ACHN (cell line): ENCODE measurements around the gene AHCTF1.
"Not testable (repeated sequence)": the region's sequence is repeated elsewhere in the genome, so short reads cannot be mapped to it uniquely, and the experiment has no call there.

ENCODE experiments used
- DNase-seq: peaks from one replicate; pipeline ENCODE4 v3.0.0-alpha.2; 2015
- in situ Hi-C: cut with HindIII; loops from 2 replicates; pipeline ENCODE4 v1.10.0; 2017; ENCODE audit warnings: low sequenced_read_pairs, low pct_ligation_motif_present, low pct_unique_long_range_greater_than_20kb

AHCTF1 gene

GRCh38 chr1:246863791-246864190, 68.0 kb downstream of the AHCTF1 start:
- DNase-seq, in situ Hi-C loops: not testable (repeated sequence)

DNA sequence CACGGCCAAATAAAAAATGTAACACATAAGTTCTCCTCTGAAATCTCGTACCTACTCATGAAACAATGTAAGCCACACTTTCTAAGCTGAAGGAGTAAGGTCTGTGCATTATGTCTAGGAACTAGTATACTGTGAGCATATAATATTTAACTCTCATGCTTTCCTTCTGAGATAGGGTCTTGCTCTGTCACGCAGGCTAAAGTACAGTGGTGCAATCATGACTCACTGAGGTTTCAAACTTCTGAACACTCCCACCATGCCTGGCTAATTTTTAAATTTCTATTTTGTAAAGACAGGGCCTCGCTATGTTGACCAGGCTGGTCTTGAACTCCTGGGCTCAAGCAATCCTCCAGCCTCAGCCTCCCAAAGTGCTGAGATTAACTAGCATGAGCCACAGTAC, 71.3 kb downstream of the AHCTF1 start:
- DNase-seq, result peak; percentile 55
- in situ Hi-C loops, result no loop called here

DNA sequence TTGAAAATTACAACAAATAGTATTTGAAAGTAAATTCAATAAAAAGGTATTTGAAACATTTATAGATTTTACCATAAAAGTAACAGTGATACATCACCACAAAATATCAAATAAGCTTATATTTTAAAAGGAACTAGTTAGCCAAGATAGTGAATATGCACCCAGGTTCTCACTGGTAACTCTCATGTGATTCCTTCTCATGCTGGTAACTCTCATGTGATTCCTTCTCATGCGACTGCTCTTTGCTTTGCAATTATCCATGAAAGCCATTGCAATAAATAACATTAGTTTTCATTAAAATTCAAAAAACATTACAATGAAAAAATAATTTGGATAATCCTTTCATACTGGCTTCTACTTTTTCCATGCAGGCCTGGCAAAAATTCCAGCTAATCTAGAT, 75.4 kb downstream of the AHCTF1 start:
- in situ Hi-C loops, result no loop called here

GRCh38 chr1:246850640-246851039, 81.1 kb downstream of the AHCTF1 start:
- in situ Hi-C loops, DNase-seq: not testable (repeated sequence)

More for the DNA sequence above, 75.4 kb downstream of the AHCTF1 start:
- no peak for DNase-seq

DNA sequence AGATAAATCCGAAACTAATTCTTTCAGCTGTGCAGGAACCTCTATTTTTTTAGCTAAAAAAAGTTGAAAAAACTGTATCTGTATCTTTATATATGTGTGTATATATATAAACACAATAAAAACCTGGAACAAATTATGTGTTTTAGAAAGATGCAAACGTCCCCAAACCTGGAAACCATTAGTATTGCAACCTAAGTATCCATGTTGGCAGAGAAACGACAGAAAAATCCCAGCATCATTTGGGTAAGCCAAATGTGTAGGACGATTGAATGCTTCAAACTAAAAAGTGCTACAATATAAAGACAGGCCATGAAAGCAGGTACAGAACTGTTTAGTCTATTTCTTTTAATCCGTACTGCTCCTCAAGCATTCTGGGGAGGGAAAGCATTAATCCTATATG, 87.9 kb downstream of the AHCTF1 start:
- in situ Hi-C loops, result no loop called here

GRCh38 chr1:246840761-246841160, 91.0 kb downstream of the AHCTF1 start:
- DNase-seq, in situ Hi-C loops: not testable (repeated sequence)

More for the DNA sequence above, 87.9 kb downstream of the AHCTF1 start:
- DNase-seq, result no peak

- DNase-seq, result no peak
- in situ Hi-C loops, result no loop called here
Measured at GRCh38 chr1:246838118-246838456, 93.7 kb downstream of the AHCTF1 start.

DNA sequence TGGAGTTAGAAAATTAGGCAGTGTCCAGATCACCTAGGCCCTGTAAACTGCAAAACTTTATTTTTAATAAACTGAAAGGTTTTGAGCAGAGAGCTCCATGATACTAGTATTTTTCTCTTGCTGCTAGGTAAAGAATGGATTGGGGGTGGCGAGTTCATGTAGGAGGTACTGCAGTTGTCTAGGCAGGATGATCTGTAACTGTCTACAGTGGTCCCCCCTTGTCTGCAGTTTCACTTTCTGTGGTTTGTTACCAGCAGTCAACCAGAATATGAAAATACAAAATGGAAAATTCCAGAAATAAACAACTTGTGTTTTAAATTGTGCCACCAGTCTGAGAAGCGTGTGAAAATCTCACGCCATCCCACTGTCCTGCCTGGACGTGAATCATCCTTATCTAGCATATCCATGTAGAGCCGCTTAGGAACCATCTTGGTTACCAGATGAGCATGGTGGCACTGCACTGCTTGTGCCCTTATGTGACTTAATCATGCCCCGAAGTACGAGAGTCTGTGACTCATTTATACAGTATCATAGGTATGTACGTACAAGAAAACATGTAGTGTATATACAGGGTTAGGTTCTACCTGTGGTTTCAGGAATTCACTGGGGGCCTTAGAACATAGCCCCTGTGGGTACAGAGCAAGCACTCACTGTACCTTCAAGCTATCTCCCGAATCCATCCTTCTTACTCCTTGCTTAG, 94.2 kb downstream of the AHCTF1 start:
- DNase-seq, result no peak
- in situ Hi-C loops, result no loop called here

DNA sequence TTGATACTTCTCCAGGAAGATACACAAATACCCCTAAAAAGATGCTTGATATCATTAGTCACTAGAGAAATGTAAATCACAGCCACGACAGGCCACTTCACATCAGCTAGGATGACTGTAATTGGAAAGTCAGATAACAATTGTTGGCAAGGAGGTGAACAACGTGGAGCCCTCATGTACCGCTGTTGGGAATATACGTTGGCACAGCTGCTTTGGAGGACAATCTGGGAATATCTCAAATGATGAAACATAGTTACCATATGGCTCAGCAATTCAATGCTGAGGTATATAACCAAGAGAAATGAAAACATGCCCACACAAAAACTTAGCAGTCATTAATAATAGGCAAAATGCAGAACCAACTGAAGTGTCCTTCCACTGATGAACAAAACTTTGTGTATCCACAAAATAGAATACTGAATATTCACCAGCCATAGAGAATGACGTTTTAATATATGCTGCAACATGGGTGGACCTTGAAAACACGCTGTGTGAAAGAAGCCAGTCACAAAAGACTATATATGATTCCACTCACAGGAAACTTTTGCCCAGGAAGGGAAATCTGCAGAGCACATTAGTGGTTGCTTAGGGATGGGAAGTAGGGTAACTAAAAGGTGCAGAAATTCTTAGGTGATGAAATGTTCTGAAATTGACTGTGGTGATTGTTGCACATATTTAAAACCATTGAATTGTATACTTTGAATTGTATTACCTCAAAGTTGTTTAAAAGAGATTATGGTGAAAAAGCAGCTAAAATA, 95.4 kb downstream of the AHCTF1 start:
- in situ Hi-C loops, result no loop called here
- DNase-seq, result no peak

DNA sequence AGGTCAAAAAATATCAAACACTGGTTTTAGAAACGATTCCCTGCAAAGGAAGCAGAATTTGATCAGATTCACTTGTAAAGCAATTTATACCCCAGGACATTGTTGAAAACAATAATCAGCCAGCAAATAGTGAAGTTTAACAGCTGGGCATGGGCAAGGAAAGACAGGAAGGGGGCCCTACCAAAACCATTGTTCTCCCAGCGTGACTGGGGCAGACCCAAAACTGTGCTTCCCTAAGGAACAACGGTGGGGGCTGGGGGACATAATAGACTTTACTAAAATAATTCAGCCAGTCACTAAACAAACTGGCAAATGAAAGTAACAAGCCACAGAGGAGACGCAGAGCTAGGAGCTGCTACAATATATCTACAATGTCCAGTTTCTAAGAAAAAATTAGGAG, 100.2 kb downstream of the AHCTF1 start:
- in situ Hi-C loops, result no loop called here
- no peak for DNase-seq

DNA sequence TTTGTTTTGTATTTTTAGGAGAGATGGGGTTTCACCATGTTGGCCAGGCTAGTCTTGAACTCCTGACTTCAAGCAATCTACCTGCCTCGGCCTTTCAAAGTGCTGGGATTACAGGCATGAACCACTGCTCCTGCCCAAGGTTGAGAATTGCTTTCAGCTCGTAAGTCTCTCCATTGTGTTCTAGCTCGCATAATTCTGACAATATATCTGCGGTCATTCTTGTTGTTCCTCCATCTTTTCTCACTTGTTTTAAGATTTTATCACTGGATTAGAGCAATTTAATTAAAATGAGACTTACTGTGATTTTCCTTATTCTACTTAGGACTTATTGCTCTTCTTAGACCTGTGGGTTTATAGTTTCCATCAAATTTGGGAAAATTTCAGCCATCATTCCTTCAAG, 102.9 kb downstream of the AHCTF1 start:
- peak; percentile 12 for DNase-seq
- in situ Hi-C loops, result no loop called here

- in situ Hi-C loops, result no loop called here
- DNase-seq, result no peak
Measured at GRCh38 chr1:246827396-246827795, 104.4 kb downstream of the AHCTF1 start.

DNA sequence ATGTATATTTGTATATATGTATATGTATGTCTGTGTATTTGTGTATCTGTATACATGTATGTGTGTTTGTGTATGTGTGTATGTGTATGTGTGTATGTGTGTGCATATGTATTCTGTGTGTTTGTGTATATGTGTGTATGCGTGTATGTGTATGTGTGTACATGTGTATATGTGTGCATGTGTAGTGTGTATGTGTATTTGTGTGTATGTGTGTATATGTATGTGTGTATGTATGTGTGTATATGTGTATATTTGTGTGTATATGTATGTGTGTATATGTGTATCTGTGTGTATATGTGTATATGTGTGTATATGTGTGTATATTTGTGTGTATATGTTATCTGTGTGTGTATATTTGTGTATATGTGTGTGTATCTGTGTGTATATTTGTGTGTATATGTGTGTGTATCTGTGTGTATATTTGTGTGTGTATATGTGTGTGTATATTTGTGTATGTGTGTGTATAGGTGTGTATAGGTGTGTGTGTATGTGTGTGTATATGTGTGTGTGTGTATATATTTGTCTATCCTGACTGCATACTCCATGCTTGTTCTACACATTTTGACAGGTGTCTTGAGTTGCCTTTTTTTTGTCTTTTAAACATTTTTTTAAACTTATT, 106.1 kb downstream of the AHCTF1 start:
- DNase-seq, result no peak
- in situ Hi-C loops, result no loop called here

GRCh38 chr1:246824541-246824940, 107.2 kb downstream of the AHCTF1 start:
- in situ Hi-C loops, result no loop called here
- DNase-seq, result no peak

DNA sequence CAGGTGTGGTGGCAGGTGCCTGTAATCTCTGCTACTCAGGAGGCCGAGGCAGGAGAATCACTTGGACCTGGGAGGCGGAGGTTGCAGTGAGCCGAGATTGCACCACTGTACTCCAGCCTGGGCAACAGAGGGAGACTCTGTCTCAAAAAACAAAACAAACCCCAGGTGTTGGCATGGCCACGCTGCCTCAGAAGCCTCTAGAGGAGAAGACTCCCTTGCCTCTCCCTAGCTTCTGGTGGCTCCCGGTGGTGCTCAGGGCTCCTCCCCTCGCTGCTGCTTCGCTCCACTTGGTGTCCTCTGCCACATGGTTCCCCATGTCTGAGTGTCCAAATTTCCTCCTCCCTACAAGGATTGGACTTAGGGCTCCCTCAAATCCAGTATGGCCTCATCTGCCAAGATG, 109.6 kb downstream of the AHCTF1 start:
- DNase-seq, in situ Hi-C loops: not testable (repeated sequence)

- in situ Hi-C loops, result no loop called here
- no peak for DNase-seq
Measured at GRCh38 chr1:246820666-246821065, 111.1 kb downstream of the AHCTF1 start.

DNA sequence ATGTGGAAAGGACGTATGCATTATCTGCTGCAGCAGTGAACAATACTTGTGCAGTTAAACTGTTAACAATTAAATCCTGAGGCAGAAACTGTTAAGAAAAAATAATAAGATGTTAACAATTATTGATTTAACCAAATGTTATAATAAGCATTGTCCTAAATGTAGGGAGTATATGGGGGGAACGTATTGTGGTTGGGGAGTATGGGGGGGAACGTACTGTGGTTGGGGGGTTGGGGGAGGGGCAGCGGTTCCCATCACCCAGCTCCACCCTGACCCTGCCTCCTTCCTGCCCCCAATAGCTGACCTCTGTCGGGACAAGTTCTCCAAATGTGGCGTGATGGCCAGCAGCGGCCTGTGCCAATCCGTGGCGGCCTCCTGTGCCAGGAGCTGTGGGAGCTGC, 114.0 kb downstream of the AHCTF1 start:
- peak; percentile 52 for DNase-seq
- in situ Hi-C loops, result not testable (repeated sequence)

DNA sequence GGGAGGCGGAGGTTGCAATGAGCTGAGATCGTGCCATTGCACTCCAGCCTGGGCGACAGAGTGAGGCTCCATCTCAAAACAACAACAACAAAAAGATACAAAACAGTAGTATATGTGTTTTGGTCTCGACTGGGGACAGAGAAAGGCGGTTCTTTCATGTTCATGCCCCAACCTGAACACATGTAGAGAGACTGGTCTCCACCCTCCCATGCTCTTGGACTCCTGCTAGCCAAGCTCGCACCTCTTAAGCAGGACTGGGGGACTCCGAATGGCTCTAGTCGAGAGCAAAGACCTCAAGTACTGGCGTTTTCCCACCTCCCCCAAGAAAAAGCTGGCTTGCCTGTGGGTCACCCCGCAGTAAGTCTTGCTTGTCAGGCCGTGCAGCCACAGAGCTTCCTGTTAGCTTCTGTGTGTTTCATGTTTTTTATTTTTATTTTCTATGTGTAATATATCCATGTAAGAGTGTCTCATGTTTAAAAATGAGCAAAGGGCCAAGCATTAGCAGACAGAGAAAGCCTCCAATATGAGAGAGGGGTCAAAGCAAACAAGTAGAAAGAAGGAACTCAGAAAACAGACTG, 116.0 kb downstream of the AHCTF1 start:
- DNase-seq, result no peak
- in situ Hi-C loops, result no loop called here

DNA sequence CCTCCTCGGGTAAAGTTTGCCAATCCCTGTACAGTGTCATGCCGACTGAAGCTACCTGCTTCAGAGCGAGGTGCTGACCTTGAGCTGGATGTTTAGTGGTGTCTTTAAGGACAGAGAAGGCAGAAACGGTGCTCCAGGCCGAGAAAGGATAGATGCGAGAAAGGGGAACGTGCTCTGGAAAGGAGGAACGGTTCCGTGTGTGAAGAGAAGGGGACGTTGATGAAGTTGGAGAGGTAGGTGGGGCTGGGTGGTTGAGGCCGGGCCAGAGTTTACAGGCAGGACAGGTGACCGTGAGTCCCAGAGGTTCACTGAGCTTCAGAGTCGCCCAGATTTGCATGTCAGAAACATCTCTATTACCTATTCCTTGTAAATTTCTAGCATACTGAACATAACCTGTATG, 116.9 kb downstream of the AHCTF1 start:
- in situ Hi-C loops, result no loop called here
- DNase-seq, result no peak
